Psoas muscle (tissue), 8 donors: Measurements from ENCODE around the gene CHD9NB. TPM values are rescaled to one million over a fixed set of nuclear protein-coding genes. Genes with fewer than 3 reads are reported as not detected.
A peak's percentile ranks its signal among the peaks of the same experiment; 100 is the strongest.

Experiments used
- ATAC-seq, 4 donors: fragments of 200-7000 bp; cut with Tn5 transposase; one replicate each; pipeline ENCODE4 v1.9.1; 2020; ENCODE audit warnings: moderate library complexity in 3 of 4, mild to moderate bottlenecking in 2 of 4
- DNase-seq, 2 donors: peaks; one replicate each; pipeline ENCODE4 v3.0.0-alpha.2; 2020
- H3K27ac ChIP-seq: fragments of 200-600 bp; one replicate; pipeline ENCODE4 v1.8.0; 2022
- H3K27me3 ChIP-seq, 3 donors: fragments of 200-600 bp in 1 of 3; one replicate each; pipeline versions ENCODE4 v1.6.1 to v1.8.0; 2013 to 2022; ENCODE audit warnings: low read length in 2 of 3, mild to moderate bottlenecking in 2 of 3, moderate library complexity in 1 of 3; ENCODE audit not compliant: insufficient read depth in 3 of 3
- H3K36me3 ChIP-seq, 2 donors: fragments of 200-600 bp in 1 of 2; one replicate each; pipeline versions ENCODE4 v1.6.1 to v1.8.0; 2013 to 2022; ENCODE audit warnings: low read depth in 1 of 2, mild to moderate bottlenecking in 1 of 2, moderate library complexity in 1 of 2; ENCODE audit not compliant: insufficient read depth in 1 of 2
- H3K4me1 ChIP-seq: fragments of 200-600 bp; one replicate; pipeline ENCODE4 v1.8.0; 2022
- H3K4me3 ChIP-seq: fragments of 200-600 bp; one replicate; pipeline ENCODE4 v1.8.0; 2022; ENCODE audit warnings: mild to moderate bottlenecking
- H3K9me3 ChIP-seq: fragments of 200-600 bp; one replicate; pipeline ENCODE4 v1.8.0; 2022
- WGBS, 3 donors: extraction: QIAGEN DNeasy Blood & Tissue Kit; methylation state at CpG; one replicate each; pipeline versions ENCODE4 v1.1.6 to v1.1.7; 2013; 5-methylcytosine and 5-hydroxymethylcytosine counted together
- intact Hi-C, 2 donors: fragments of 100-400 bp; cut with DNase I; formaldehyde crosslinking; loops; one replicate each; pipeline versions ENCODE4 v1.11.0 to v1.14.2; 2022
- polyA plus RNA-seq, 3 donors: library from polyadenylated mRNA; stranded (reverse); fragments of 200-250 nt; gene quantifications; one replicate each; pipeline ENCODE4 v1.2.3, GENCODE V29; 2013
- total RNA-seq, 4 donors: library from RNA; stranded (reverse); fragmentation: NEBNext Ultra II Directional in 2 of 4; extraction: Animal tissue kit (Norgen Biotek cat#: 25700) in 2 of 4; gene quantifications; one replicate each; pipeline versions ENCODE4 v1.2.1 to v1.2.4, GENCODE V29; 2021 to 2023
- TF ChIP-seq, protein P1 (sequence below): fragments of 200-600 bp; IDR thresholded peaks from one replicate; pipeline ENCODE4 v1.8.0; 2022; ENCODE audit warnings: antibody characterized with exemption
- donor health status: healthy with polysubstance abuse.
- donor health status: DM: no; HTN: no; CAD: no; lungs with moderate emphysema.
- donor health status: Bipolar disorder and iron deficiency.
- donor health status: healthy.
- donor health status: DM: yes; HTN: yes; CAD: no.
- donor health status: DM: no; HTN: no; CAD: no.
- donor health status: DM: no; HTN: no; CAD: no.
- donor health status: DM: yes; HTN: yes; CAD: no.

The CHD9NB gene
- total and polyA plus RNA-seq, 7 donors = 0.05 to 0.77 (median 0.18) TPM; not detected in 1

DNA sequence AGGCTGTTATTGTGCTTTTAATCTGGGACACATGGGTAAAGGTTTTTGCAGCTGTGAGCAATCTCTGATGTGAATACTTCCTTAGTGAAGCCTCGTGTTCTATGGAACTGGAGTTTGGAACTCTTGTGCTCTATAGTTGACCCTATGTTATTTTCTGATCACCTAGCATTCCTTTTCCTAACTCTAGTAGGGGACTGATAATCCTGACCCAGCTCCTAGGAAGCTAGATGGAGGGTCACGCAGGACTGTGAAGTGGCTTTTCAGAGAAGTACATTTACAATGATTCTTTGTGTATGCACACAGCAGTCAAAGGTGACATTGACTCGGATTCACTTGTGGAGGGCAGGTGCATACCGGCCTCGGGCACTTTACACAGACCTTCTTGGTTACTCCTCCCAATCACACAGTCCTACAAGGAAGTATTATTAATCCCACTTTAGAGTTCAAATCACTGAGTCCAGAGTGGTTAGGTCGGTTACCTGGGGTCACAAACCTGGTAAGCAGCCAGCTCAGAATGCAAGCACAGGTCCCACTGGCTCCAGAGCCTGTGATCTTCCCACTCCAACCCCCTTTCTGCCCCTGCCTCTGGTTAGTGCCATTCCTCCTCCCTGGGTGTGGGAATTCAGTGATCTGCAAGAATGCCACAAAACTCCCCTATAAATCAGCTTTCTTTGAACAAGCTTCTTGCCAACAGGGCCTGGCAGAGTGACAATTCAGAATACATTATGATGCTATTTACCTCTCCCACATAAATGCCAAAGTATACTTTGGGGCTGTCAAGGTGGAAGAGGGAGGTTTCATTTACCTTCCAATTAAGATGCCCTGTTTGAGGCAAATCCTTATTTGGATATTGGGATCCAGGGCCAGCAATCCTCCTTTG lies 7.1 kb downstream of the CHD9NB start:
- TF ChIP-seq, protein P1, sequence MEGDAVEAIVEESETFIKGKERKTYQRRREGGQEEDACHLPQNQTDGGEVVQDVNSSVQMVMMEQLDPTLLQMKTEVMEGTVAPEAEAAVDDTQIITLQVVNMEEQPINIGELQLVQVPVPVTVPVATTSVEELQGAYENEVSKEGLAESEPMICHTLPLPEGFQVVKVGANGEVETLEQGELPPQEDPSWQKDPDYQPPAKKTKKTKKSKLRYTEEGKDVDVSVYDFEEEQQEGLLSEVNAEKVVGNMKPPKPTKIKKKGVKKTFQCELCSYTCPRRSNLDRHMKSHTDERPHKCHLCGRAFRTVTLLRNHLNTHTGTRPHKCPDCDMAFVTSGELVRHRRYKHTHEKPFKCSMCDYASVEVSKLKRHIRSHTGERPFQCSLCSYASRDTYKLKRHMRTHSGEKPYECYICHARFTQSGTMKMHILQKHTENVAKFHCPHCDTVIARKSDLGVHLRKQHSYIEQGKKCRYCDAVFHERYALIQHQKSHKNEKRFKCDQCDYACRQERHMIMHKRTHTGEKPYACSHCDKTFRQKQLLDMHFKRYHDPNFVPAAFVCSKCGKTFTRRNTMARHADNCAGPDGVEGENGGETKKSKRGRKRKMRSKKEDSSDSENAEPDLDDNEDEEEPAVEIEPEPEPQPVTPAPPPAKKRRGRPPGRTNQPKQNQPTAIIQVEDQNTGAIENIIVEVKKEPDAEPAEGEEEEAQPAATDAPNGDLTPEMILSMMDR = no peak
- Histone ChIP-seq H3K9me3 (no peaks in the 10 kb centered on the region), H3K4me3 (no peak overlapping the region), H3K4me1 (no peaks in the 10 kb centered on the region), H3K27me3 (peaks cover 0 to 8% (median 6%) of the 10 kb centered on the region in 3 donors), H3K36me3 (no peaks in the 10 kb centered on the region), H3K27ac (no peak overlapping the region)
- DNase-seq (no peak), ATAC-seq (no peak)
- 74 to 82% (median 78%) methylated on average over 6 of the region's 6 CpGs for WGBS, 3 donors
- intact Hi-C loops = no loop called here

DNA sequence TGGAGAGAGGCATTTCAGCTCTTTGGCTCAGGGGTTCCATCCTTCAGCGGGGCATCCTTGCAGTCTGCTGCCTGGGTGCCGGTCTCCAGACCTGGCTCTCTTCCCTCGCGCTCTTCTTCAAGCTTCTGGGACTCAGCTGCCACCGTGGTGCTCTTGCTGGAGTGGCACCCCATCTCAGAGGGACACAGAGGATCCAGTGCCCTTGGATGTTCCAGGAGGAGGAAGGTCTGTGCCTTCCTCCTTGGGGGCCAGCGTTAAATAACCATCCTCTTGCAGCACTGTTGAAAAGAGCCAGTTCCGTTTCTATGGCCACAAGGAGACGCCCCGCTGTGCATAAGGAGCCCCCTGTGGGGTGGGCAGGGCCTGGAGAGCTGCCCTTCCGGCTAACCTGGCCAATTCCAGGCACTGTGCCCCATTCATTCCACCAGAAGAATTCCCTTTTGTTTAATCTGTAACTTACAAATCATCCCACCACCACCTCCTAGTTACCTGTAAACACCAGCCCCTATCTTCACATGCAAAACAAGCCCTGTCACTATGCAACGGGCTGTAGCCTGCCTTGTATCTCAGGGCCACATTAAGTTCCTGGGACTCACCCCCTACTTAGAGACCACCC lies 8.6 kb downstream of the CHD9NB start:
- Histone ChIP-seq H3K27me3 (peaks cover 0 to 8% (median 6%) of the 10 kb centered on the region in 3 donors), H3K4me1 (no peaks in the 10 kb centered on the region), H3K27ac (no peak overlapping the region), H3K9me3 (no peaks in the 10 kb centered on the region), H3K4me3 (peak overlapping the region; percentile 30), H3K36me3 (no peaks in the 10 kb centered on the region)
- DNase-seq (no peak), ATAC-seq (no peak)
- TF ChIP-seq, protein P1 = no peak
- WGBS, 3 donors = 33 to 46% (median 36%) methylated on average over 10 to 11 of the region's 11 CpGs
- intact Hi-C loops = no loop called here

DNA sequence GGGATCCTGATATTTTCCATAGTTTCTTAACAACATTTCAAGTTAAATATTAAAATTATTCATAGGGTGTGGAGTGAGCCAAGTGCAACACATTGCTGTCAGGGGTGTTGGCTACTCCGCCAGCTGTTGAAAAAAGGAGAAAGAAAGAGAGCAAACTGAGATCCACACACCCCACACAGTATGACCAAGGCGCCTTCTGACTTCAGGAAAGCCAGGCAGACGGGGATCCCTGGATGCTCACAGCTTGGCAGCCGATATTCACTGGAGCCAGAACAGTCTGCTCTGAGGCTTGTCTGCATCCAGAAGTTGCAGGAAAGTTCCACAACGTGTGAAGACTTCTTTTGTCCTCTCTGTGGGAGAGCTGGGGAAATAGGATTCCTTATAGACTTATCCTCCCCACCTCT lies 9.3 kb downstream of the CHD9NB start:
- H3K4me3 ChIP-seq = peak overlapping the region; percentile 30
- intact Hi-C loops = no loop called here
- H3K27ac ChIP-seq = no peak overlapping the region
- ATAC-seq = peak in 2 of 4 donors; percentile 25 to 42
- H3K4me1 ChIP-seq = no peaks in the 10 kb centered on the region
- no peaks in the 10 kb centered on the region for H3K9me3 ChIP-seq
- no peak for DNase-seq
- H3K36me3 ChIP-seq = no peaks in the 10 kb centered on the region
- H3K27me3 ChIP-seq = peaks cover 0 to 8% (median 6%) of the 10 kb centered on the region in 3 donors
- 27 to 37% (median 30%) methylated on average over 5 of the region's 5 CpGs for WGBS, 3 donors
- TF ChIP-seq, protein P1 = no peak

DNA sequence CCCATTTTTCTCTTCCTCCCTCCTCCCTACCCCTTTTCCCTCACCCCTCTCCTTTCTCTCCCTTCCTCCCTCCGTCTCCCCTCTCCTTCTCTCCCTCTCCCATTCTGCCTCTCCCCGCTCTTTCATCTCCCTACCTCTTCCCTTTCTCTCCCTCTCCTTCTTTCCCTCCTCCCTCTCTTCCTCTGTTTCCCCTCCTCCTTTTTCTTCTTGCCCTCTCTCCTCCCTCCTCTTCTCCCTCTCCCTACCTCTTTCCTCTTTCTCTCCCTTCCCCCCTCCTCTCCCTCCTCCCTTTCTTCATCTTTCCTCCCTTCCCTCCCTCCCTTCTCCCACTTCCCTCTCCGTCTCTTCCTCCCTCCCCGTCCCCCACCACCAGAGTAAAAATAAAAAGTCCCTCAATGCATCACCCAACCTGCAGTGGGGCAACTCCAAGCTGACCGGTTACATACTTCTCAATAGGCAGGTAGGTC lies 10.4 kb downstream of the CHD9NB start:
- Histone ChIP-seq H3K27me3 (peaks cover 0 to 8% (median 6%) of the 10 kb centered on the region in 3 donors), H3K27ac (no peak overlapping the region), H3K36me3 (no peaks in the 10 kb centered on the region), H3K4me1 (no peaks in the 10 kb centered on the region), H3K9me3 (no peaks in the 10 kb centered on the region), H3K4me3 (peak overlapping the region; percentile 15)
- ATAC-seq (peak in 1 of 4 donors; percentile 10), DNase-seq (no peak)
- TF ChIP-seq, protein P1 = no peak
- intact Hi-C loops = no loop called here
- 65 to 69% (median 65%) methylated on average over 5 of the region's 5 CpGs for WGBS, 3 donors
